ENCODE measurements around the gene FBXL5.

Gene FBXL5

GRCh38 chr4:15672101-15672500 lies 16.9 kb upstream of the FBXL5 start:
- no peak overlapping the region for H3K4me3 ChIP-seq (ENCODE audit: low read depth, low read length)
- no peak for DNase-seq (ENCODE audit: low read depth)
- TF ChIP-seq CTCF (conservative IDR thresholded peaks at IDR 0.05; ENCODE audit: low read depth, low read length), result no peak

GRCh38 chr4:15670576-15670975 lies 15.4 kb upstream of the FBXL5 start:
- no peak overlapping the region for H3K4me3 ChIP-seq (ENCODE audit: low read depth, low read length)
- TF ChIP-seq CTCF (conservative IDR thresholded peaks at IDR 0.05; ENCODE audit: low read depth, low read length), result no peak
- no peak for DNase-seq (ENCODE audit: low read depth)

GRCh38 chr4:15668566-15669435 lies 13.6 kb upstream of the FBXL5 start:
- DNase-seq (ENCODE audit: low read depth), result no peak
- H3K4me3 ChIP-seq (ENCODE audit: low read depth, low read length), result no peak overlapping the region
- no peak for TF ChIP-seq CTCF (conservative IDR thresholded peaks at IDR 0.05; ENCODE audit: low read depth, low read length)

GRCh38 chr4:15667006-15667405 lies 11.8 kb upstream of the FBXL5 start:
- no peak for TF ChIP-seq CTCF (conservative IDR thresholded peaks at IDR 0.05; ENCODE audit: low read depth, low read length)

GRCh38 chr4:15665753-15666365 lies 10.7 kb upstream of the FBXL5 start:
- no peak for TF ChIP-seq CTCF (conservative IDR thresholded peaks at IDR 0.05; ENCODE audit: low read depth, low read length)
- no peak overlapping the region for H3K4me3 ChIP-seq (ENCODE audit: low read depth, low read length)
- DNase-seq (ENCODE audit: low read depth), result peak; percentile 61

More at GRCh38 chr4:15667006-15667405, 11.8 kb upstream of the FBXL5 start:
- no peak for DNase-seq (ENCODE audit: low read depth)
- no peak overlapping the region for H3K4me3 ChIP-seq (ENCODE audit: low read depth, low read length)

- DNase-seq (ENCODE audit: low read depth), result peak; percentile 91
- H3K4me3 ChIP-seq (ENCODE audit: low read depth, low read length), result no peak overlapping the region
Measured at GRCh38 chr4:15659768-15660570, 4.8 kb upstream of the FBXL5 start.

More at GRCh38 chr4:15659768-15660570, 4.8 kb upstream of the FBXL5 start:
- TF ChIP-seq CTCF (conservative IDR thresholded peaks at IDR 0.05; ENCODE audit: low read depth, low read length), result no peak

Data from choroid plexus epithelial cell (primary cell).